GM15510 (cell line): ENCODE measurements around the gene REP15.

Experiments
- POLR2A ChIP-seq: IDR thresholded peaks from 3 replicates; pipeline ENCODE4 v1.6.1; 2011; ENCODE audit warnings: borderline replicate concordance; ENCODE audit not compliant: insufficient read length; ENCODE audit errors: extremely low read depth

REP15 gene

GRCh38 chr12:27689558-27690180 lies 6.6 kb upstream of the REP15 start:
- no peak for TF ChIP-seq POLR2A

DNA sequence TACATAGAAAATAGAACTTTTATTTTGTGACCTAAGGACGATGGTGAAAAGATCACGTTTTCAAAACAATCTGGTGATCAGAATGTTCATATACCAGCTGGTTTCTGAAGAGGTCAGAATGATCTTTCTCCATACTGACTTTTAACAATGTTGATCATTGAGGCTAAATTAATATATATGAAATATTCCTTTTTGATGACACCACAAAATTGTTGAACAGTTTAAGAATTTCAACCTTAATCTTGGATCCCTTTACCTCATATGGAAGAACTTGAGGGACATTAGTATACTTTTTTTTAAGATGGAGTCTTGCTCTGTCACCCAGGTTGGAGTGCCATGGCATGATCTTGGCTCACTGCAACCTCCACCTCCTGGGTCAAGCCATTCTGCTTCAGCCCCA lies 2.8 kb upstream of the REP15 start:
- no peak for TF ChIP-seq POLR2A

- TF ChIP-seq POLR2A = no peak
These were observed 523 bp upstream of the REP15 start for GRCh38 chr12:27695556-27696292.

- TF ChIP-seq POLR2A = no peak
These were observed 767 bp downstream of the REP15 start for GRCh38 chr12:27696864-27697564.

GRCh38 chr12:27703720-27704452 lies 7.6 kb downstream of the REP15 start:
- TF ChIP-seq POLR2A = no peak

GRCh38 chr12:27705263-27705662 lies 9.0 kb downstream of the REP15 start:
- TF ChIP-seq POLR2A = no peak

- no peak for TF ChIP-seq POLR2A
These were observed 11.0 kb downstream of the REP15 start for GRCh38 chr12:27707216-27707615.

DNA sequence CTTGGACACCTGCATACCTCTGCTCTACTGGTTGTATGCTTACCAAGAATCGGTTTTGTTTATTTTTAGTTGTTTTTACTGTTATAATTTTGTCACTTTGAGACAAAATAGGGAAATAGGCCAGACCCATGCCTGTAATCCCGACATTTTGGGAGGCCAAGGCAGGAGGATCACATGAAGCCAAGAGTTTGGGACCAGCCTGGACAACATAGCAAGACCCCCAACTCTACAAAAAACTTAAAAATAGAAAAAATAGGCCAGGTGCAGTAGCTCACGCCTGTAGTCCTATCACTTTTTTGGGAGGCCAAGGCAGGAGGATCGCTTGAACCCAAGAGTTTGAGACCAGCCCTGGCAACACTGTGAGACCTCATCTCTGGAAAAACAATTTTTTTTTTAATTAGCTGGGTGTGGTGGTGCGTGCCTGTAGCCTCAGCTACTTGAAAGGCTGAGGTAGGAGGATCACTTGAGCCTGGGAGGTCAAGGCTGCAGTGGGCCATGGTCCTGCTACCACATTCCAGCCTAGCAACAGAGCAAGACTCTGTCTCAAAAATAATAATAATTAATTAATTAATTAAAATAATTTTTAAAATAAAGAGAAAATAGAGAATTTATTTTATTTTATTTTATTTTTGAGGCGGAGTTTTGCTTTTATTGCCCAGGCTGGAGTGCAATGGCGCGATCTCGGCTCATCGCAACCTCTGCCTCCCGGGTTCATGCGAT lies 13.1 kb downstream of the REP15 start:
- no peak for TF ChIP-seq POLR2A

- TF ChIP-seq POLR2A = no peak
These were observed 13.8 kb downstream of the REP15 start for GRCh38 chr12:27709932-27710591.

DNA sequence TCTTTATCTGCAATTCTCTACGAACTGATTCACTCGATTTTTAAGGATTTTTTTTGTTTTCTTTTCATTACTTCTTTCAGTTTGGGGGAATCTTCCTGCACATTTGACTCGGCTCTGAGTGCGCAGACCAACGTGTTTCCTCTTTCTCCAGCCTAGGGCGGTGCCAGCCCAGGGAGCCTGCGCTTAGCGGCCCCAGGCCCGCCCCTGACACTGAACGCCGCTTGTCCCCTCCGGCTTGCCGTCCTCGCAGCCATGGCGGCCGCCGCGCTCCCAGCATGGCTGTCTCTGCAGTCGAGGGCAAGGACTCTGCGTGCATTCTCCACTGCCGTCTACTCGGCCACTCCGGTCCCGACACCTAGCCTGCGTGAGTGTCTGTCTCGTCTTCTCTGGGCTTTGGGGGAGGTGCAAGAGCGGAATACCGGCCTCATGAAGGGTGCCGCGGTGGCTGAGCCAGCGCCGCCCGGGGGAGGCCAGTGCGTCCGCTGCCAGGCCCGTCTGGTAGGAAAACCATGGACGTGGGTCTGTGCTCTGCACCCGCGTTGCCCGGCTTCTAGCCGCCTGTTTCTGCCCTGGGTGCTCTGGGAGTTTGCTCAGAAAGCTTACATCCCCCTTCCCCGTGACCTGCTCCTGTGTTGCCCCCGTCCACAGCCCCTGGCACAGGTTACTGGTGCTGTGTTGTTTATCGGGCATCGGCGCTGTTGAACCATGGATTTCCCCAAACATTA lies 14.5 kb downstream of the REP15 start, which contains the start of gene MRPS35:
MRPS35 (plus strand) TSS at position 241 of the 725 bp plus-strand sequence; CDS start at position 253, 12 bp downstream.
- peak; percentile 93 for TF ChIP-seq POLR2A

DNA sequence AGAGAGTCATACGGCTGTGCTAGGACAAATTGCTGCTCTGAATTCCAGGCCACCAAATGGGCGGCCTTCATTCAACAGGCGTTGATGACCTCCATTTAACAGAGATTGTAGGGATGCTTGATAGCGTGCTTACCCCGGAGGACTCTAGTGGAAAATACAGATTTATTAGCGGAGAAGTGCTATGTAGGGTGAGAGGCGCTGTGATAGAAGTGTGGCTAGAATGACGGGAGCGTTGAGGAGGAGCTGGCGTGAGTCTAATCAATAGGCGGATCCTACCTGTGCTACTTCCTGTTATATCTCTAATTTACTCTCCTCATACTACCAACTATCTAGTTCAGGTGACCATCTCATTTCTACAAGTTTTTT lies 15.1 kb downstream of the REP15 start:
- TF ChIP-seq POLR2A = no peak

GRCh38 chr12:27711967-27712366 lies 15.7 kb downstream of the REP15 start:
- TF ChIP-seq POLR2A = no peak

GRCh38 chr12:27723212-27723611 lies 27.0 kb downstream of the REP15 start:
- TF ChIP-seq POLR2A = no peak
